GM18520 (cell line): ENCODE results near the gene NFX1.
"Not testable (repeated sequence)": the region's sequence is repeated elsewhere in the genome, so short reads cannot be mapped to it uniquely, and the experiment has no call there.

Experiments
- ATAC-seq: cut with Tn5 transposase; IDR thresholded peaks from one replicate; pipeline ENCODE4 v1.9.1; 2021; ENCODE audit not compliant: unreplicated experiment

Gene NFX1

GRCh38 chr9:33354651-33355211, 64.4 kb downstream of the NFX1 start:
- ATAC-seq: no peak

- no peak for ATAC-seq
These were observed 65.6 kb downstream of the NFX1 start for GRCh38 chr9:33355933-33356332.

- not testable (repeated sequence) for ATAC-seq
These were observed 68.3 kb downstream of the NFX1 start for GRCh38 chr9:33358641-33359040.

- ATAC-seq: no peak
These were observed 73.8 kb downstream of the NFX1 start for GRCh38 chr9:33364127-33364526.

GRCh38 chr9:33364814-33365213, 74.5 kb downstream of the NFX1 start:
- not testable (repeated sequence) for ATAC-seq

GRCh38 chr9:33366979-33367480, 76.7 kb downstream of the NFX1 start:
- ATAC-seq: no peak

- no peak for ATAC-seq
These were observed 82.6 kb downstream of the NFX1 start for GRCh38 chr9:33372900-33373299.

GRCh38 chr9:33374190-33374589, 83.9 kb downstream of the NFX1 start:
- no peak for ATAC-seq

- ATAC-seq: peak; percentile 46
These were observed 84.4 kb downstream of the NFX1 start for GRCh38 chr9:33374634-33375237.

- no peak for ATAC-seq
These were observed 85.0 kb downstream of the NFX1 start for GRCh38 chr9:33375238-33375840.

- no peak for ATAC-seq
These were observed 85.6 kb downstream of the NFX1 start for GRCh38 chr9:33375841-33376321.

- no peak for ATAC-seq
These were observed 86.9 kb downstream of the NFX1 start for GRCh38 chr9:33377089-33377715.

GRCh38 chr9:33378121-33378795, 87.9 kb downstream of the NFX1 start:
- ATAC-seq: no peak

GRCh38 chr9:33379666-33380389, 89.5 kb downstream of the NFX1 start:
- no peak for ATAC-seq

- ATAC-seq: no peak
These were observed 90.2 kb downstream of the NFX1 start for GRCh38 chr9:33380390-33381094.

GRCh38 chr9:33381231-33381791, 91.0 kb downstream of the NFX1 start:
- no peak for ATAC-seq

GRCh38 chr9:33382397-33382796, 92.1 kb downstream of the NFX1 start:
- ATAC-seq: not testable (repeated sequence)

- ATAC-seq: not testable (repeated sequence)
These were observed 93.1 kb downstream of the NFX1 start for GRCh38 chr9:33383396-33383795.

- not testable (repeated sequence) for ATAC-seq
These were observed 95.2 kb downstream of the NFX1 start for GRCh38 chr9:33385536-33385935.
